Measurements from ENCODE around the gene FAM171A2.

DNA sequence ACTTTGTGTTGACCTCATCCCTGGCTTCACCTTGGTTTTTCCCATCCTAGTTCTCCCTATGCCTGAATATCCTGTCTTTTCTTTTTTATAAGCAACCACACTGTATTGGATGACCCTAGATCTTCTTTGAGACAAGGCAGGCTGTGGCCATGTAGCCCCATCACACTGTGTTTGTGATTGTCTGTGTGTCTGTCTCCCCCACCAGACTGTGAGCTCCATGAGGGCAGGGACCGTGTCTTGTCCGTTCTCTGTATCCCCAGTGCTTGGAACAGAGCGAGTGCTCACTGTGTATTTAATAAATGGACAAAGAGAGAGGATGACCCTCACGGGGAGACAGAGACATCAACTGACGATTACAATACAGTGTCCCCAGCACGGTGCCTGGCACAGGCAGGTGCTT lies 46.1 kb downstream of the FAM171A2 start:
- TF ChIP-seq, protein P1, sequence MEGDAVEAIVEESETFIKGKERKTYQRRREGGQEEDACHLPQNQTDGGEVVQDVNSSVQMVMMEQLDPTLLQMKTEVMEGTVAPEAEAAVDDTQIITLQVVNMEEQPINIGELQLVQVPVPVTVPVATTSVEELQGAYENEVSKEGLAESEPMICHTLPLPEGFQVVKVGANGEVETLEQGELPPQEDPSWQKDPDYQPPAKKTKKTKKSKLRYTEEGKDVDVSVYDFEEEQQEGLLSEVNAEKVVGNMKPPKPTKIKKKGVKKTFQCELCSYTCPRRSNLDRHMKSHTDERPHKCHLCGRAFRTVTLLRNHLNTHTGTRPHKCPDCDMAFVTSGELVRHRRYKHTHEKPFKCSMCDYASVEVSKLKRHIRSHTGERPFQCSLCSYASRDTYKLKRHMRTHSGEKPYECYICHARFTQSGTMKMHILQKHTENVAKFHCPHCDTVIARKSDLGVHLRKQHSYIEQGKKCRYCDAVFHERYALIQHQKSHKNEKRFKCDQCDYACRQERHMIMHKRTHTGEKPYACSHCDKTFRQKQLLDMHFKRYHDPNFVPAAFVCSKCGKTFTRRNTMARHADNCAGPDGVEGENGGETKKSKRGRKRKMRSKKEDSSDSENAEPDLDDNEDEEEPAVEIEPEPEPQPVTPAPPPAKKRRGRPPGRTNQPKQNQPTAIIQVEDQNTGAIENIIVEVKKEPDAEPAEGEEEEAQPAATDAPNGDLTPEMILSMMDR (conservative IDR thresholded peaks at IDR 0.05) = no peak
- no peak for TF ChIP-seq ZFX (IDR thresholded peaks at IDR 0.05)

Data from C4-2B (cell line).